CD4-positive, alpha-beta T cell treated with Interleukin-10 for 1 hour (primary cell): ENCODE data around the gene DGAT2.

ENCODE experiments used
- DNase-seq: peaks from one replicate; pipeline ENCODE4 v3.0.0-alpha.2; 2020

Gene DGAT2

DNA sequence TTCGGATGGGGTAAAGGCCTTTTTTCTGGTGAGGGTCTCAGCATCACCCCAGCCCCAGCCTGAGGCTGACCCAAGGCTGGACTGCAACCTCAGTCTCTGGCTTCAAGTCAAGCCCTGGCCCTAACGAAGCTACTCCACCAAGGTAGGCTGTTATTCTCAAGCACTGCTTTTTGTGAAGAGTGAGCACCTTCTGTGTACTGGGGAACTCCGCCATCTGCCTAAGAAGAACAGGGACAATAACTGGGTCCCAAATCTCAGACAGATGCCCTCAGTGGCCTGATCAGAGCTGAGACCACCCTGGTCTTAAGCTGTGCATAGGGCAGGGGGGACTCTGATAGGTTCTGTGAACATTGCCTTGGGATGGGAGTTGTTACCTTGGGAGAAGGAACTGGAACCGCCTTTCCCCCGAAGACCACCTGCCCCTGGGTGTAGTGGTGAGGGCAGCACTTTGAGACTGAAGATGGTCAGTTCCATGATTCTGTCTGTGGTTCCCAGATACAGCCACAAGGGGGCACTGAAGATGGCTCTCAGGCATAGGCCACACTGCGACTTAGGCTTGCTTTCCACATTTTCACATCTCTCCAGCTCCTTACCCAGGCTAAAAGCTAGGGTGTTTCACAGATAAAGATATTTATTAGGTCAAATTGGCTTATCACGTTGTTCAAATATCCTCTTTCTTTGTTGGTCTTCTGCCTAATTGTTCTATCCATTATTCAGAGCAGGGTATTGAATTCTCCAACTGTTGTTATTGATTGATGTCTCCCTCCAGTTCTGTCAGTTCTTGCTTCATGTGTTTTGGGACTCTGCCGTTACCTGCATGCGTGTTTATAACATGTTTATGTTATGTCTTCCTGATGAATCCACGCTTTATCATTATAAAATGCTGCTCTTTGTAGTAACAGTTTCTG lies 34.6 kb downstream of the DGAT2 start:
- DNase-seq = peak; percentile 77

DNA sequence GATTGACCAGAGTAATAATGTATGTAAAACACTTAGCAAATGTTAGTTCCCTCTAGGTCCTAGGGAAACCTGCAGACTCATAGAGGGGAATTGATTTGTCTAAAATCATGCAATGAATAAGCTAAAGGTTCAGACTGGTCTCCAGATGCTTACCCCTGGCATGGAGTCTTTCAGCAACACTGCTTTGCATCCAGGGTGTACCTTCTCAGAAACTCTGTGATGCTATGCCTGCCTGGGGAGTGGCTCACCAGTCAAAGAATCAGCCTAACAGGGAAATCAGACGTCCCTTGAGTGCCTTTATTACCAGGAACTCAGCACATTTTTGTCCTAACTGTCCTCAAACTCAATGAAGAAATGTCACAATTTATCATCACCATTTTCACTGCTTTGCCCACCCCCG lies 40.5 kb downstream of the DGAT2 start:
- DNase-seq = no peak

DNA sequence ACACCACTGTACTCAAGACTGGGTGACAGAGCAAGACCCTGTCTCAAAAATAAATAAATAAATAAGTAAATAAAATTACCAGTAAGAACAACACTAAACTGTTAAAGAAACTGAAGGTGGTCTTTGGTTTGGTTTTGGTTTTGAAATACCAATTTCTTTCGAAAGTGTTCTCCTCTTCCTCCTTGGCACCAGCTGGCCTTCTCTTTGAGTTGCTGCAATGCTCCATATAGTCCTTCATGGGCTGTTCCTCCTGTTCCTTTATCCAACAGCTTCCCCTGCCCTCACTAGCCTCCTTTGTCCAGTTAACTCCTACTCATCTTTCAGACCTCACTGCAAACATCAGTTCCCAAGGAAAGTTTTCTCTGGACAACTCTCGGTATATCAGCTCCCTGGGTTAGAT lies 41.4 kb downstream of the DGAT2 start:
- no peak for DNase-seq

DNA sequence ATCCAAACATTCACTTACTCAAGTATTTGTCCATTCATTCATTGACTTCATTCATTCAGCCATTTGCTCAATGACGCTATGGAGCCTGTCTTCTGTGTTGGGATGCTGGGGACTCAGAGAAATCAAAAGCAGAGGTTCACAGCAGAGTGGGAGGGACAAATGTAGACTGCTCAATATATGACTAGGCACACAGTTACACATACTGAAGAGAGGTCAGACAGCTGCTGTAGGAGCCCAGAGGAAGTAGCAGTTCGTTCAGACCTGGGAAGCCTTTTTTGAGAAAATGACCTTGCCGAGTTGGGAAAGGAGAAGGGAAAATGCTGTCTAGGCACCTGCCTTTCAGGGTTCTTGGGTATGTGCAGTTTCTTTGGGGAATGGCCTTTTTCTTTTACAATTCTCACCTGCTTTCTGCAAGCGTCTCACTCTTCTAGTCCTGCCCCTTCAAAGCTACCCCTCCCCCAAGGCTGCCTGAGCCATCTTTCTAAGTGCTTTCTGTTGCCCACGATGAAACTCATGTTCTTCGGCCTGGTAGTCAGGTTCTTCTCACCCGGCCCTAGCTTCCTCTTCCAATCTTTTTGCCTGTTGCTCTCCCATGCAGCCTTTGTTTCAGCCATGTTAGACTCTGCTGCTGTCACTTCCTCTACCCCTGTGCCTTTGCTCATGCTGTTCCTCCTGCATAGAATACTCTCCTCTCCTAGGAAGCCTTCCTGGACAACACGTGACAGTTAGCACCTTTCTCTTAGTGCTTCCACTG lies 42.2 kb downstream of the DGAT2 start:
- no peak for DNase-seq

DNA sequence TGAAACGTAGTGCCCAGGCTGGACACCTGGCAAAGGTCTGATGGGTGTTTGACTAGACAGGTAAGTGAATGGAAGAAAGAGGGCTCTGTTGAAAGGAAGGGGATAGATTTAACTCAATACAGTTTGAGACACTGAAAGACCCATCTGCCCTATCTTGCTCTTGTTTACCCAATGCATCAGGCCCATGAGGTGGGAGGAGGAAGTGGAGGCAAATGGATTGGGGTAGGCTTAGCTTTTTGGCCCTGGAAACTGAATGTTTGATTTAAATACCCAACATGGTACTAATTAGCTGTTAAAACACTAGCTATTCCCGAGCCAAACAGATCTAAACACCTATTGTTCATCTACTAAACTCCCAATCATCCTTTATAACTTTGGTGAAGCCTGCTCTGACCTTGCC lies 42.9 kb downstream of the DGAT2 start:
- no peak for DNase-seq

DNA sequence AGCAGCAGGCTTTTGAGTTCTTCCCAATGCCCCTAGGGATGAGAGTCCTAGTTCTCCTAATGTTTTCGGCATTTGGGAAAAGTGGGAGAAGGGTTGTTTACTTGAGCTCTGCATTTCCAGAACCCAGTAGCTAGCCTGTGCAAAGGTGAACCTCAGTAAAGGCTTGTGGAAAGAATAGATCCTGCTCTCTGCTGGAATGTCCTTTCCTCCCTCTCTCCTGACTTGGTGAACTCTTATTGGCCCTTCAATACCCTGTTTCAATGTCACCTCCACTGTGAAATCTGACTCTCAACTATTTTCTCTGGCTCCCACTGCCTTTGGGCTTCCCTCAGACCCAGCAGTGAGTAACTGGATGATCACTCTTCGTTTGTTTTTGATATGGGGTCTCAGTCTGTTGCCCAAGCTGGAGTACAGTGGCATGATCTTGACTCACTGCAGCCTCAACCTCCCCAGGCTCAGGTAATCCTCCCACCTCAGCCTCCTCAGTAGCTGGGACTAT lies 44.0 kb downstream of the DGAT2 start:
- DNase-seq = no peak

DNA sequence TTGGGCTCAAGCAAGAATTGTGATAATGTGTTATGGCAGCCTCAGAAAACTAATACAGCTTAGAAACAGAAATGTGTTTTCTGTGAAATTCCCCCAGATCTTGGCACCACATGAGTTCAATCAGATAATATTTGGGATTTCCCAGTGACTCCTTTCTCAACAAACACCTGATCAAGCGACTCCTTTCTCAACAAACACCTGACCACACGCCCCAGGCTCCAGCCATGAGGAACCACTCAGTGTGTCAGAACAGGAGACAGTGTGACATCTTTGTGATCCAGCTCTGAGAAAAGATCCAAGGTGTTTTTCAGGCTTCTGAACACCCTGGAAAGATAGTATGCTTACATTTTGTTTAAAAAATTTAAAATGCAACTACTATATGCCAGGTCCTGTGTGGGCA lies 44.5 kb downstream of the DGAT2 start:
- DNase-seq = peak; percentile 11

DNA sequence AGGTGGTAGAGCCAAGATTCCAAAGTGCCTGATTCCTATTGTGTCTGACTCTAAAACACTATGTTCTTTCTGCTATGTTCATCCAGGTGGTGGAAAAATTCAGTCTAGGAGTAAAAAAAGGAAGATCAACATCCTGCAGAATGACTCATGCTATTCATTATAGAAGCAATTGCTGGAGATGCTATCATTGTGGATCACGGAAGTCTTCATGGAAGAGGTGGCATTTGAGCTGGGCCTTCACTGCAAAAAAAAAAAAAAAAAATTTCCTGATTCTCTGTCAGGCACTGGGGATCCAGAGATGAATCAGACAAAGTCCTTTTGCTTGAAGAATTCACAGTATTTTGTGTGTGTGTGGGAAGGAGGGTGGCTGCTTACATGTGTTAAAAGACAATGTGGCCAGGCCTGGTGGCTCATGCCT lies 45.1 kb downstream of the DGAT2 start:
- no peak for DNase-seq

DNA sequence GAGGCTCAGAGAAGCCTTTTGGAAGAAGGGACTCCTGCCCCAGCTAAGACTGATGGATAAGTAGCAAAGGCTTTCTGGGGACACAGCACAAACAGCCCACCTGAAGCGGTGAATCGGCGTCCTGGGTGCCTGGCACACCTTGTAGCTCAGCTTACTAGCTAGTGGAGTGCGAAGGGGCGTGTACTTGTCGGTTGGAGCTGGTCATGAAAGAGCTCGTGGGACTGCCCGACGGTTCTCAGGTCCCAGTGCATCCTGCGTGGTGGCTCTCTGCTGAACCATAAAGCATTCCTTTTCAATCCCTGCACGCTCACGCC lies 45.7 kb downstream of the DGAT2 start:
- DNase-seq = no peak

DNA sequence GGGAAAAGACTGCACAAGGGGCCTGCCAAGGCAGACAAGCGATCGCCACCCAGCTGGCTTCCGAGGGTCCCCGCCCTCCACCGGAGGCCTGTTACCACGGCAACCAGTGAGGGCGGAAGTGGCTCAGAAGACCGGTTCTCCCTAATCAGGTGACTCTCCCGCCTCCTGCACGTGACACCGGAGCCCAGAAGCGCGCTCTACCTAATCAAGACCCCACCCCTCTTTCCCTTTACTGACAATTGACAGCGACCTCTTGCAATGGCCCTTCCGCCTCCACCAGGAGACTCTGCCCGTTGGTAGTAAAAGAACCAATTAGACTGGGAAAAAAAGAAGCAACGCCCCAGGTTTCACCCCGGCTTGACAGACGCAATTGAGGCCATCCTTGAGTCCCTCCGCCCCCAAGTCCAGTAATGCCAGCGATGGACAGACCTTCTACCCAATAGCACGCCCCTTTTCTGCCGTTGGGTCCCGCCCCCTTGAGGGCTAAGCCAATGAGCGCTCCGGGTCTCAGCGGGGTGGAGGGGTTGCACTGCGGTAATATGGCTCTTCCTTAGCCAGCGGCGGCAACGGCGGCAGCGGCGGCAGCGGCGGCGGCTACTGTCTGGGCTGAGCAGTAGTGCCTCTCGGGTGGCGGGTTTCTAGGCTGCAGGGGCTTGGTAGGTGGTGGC lies 46.2 kb downstream of the DGAT2 start, which contains the start of gene UVRAG:
Gene UVRAG (plus strand): TSS at position 534 of the 668 bp plus-strand sequence. CDS start 198 bp downstream, outside the sequence.
- DNase-seq = peak; percentile 99

DNA sequence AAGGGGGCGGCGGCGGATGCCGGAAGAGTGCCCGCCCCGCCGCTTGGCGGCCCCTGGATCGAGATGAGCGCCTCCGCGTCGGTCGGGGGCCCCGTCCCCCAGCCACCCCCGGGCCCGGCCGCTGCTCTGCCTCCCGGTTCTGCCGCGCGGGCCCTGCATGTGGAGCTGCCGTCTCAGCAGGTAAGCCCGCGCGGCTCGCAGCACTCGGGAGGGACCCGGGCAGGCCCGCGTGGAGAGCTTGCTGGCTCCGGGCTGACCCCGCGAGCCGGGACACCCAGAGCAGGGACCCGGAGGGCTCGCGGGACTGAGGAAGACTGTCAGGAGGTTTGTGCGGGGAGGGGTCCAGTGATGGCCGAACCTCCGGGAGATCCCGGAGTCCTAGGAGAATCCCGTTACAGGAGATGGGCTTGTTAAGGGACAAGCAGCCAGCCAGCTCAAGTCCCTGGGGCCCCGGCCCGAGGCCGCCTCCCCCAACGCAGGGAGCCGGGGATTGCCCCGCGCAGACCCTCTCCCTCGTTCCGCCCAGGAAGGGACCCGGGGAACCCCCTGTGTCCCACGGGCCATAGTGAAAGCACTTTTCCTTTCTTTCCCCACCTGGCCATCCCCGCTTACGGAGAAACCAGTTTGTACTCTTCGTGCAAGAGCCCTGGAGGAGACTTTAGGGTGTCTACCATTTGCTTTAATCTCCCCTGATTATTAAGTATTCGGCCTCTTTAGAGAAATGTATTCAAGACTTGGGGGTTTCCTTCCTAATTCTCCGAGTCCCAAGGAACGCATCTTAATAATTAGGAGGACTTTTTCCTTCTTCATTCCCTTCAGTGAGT lies 47.0 kb downstream of the DGAT2 start:
- DNase-seq = peak; percentile 61

DNA sequence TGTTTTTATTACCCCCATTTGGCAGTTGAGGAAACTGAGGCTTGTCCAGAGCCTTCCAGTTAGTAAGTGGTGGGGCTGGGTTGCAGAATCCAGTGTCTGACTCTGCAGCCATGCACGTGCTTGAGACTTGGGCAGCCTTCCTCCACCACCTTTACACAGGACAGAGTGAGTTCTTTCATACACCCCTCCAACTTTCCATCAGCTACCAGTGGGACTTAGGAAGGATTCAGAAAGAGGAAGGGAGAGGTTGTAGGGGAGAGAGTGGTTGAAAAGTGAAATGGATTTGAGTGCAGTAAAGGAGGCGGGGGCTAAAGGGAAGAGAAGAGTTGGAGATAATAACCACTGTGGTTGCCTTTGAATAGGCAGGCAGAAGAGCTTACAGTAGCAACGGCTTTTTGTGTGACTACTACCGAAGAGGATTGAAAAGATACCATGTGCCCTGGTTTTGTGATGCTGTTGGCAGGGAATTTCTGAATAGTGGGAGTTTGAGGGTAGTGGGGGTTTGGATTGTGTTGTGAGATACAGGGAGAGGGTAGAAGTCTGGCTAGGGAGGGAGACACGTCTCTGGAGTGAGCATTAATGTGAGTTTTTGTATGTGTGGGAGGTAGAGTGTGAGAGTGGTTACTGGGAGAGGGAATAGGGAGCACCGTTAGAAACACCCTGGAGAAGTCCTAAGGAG lies 48.1 kb downstream of the DGAT2 start:
- DNase-seq = peak; percentile 12

DNA sequence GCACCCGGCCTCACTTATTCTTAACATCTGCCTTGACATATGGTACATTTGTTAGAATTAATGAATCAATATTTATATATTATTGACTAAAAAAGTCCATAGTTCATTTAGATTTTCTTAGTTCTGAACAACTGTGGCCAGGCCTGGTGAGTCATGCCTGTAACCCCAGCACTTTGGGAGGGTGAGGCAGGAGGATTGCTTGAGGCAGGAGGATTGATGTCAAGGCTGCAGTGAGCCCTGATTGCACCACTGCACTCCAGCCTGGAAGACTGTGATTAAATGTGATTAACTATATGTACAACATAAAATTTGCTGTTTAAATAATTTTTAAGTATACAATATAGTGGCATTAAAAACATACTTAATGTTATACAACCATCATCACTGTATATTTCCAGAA lies 52.1 kb downstream of the DGAT2 start:
- no peak for DNase-seq

DNA sequence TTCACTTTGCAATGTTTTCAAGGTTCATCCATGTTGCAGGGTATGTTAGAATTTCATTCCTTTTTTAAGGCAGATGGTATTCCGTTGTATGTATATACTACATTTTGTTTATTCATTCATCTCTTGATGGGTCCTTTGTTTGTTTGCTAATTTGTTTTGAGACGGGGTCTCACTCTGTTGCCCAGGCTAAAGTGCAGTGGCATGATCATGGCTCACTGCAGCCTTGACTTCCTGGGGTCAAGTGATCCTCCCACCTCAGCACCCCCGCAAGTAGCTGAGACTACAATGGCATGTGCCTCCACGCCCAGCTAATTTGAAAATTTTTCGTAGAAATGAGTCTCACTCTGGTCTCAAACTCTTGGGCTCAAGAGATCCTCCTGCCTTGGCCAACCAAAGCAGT lies 52.6 kb downstream of the DGAT2 start:
- DNase-seq = no peak

DNA sequence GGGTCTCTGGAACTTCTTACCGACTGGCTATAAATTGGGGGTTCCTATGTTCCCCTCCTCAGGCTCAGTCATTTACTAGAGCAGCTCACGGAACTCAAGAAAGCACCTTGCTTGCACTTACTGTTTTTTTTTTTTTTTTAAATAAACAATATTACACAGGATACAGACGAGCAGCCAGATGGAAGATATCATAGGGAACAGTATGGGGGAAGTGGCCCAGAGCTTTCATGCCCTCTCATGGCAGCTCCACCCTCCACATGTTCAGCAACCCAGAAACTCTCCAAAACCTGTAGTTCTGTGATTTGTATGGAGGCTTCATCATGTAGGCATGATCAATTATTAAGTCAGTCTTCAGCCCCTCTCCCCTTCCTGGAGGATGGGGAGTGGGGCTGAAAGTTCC lies 54.0 kb downstream of the DGAT2 start:
- no peak for DNase-seq

DNA sequence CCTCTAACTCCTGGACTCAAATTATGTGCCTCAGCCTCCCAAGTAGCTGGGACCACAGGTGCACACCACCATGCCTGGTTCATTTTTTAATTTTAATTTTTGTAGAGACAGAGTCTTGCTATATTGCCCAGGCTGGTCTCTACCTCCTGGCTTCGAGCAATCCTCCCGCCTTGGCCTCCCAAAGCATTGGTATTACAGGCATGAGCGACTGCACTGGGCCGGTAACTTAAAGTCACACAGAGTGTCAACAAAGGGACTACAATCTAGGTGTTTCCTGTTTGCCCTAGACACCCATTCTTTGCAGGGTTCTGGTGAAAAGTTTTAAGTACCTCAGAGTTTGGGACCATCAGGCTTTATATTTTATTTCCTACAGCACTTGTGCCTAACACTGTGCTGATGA lies 54.8 kb downstream of the DGAT2 start:
- DNase-seq = no peak

DNA sequence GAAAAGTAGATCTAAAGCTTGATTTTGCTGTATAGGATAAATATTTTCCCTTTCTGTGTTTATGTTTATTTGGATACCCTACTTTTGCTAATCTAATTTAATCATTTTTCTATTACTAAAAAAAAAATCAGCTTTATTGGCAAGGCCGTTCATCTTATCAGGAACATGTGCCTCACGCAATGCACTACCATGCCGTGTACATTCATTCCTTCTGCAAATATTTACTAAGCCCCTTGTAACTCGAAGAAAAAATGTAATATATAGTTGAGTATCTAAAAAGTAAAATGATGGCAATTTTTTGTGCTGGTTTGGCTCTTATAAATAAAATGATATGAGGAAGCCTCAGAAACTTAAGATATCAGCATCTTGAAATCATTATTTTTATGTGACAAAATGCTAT lies 55.4 kb downstream of the DGAT2 start:
- DNase-seq = no peak

DNA sequence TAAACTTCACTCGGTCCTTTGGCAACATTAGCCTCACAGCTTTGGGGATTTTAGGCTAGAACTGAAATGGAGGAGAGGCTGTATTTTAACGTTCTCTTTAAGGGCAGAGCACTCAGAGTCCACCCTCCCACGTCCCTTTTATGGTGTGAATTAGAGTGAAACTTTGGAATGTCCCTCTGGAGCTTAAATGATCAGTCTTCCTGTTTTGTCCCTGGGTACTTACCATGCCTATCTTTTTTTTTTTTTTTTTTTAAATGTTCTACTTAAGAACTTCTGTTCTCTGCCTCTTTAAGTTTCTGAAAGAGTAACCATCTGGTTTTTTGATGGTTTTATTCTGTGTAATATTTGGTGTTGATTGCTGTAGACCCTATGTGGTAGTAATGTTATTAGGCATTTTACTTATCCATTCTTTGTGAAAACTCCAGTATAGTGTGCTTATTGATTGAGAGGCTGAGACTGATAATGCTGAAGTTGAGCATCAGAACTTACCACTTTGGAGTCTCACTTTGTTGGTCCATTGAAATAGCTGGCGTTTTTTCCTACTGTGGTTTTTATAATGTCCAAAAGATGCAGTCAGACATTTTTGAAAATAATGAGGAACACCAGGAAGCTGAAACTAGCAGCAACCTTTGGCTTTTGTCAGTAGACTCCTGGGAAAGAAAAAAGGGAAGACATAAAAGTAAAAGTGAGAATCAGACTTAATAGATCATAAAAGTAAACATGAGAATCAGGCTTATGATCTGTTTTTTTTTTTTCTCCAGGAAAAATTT lies 58.1 kb downstream of the DGAT2 start:
- no peak for DNase-seq

DNA sequence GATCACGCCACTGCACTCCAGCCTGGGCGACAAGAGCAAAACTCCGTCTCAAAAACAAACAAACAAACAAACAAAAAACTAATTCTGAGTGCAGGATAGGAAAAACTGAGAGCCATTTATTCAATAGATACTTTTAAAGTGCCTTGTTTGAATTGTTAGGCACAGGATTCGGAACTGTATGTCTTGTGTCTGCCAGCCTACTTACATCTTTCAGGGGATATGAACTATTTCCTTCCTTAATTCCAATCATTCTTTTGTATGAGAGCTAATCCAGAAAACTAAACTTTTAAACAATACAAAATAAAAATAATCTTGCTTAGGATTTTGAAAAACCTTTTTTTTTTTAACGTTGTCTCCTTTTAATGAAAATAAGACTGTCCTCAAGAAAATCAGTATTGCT lies 59.0 kb downstream of the DGAT2 start:
- no peak for DNase-seq

DNA sequence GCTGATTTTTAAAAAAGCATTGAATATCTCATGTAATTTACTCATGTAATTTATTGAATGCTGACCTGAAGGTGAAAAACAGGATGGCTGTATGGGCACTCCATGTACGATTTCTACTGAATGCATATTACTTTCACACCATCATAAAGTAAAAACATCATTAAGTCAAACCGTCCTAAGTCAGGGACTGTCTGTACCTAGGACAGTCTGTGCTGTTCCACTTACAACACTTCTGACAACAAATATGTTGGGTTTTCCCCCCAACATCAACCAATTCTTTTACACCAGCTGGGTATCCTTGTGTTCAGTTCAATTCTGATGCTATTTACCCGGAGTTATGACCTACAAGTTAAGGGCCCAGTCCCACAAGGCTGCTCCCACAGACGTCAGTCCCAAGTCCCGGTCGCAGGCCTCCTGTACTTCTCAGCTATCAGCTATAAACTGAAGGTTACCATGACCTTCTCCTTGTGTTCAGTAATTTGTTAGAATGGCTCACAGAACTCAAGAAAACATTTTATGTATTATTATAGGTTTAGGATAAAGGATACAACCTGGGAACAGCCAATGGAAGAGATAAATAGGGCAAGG lies 63.4 kb downstream of the DGAT2 start:
- DNase-seq = no peak

DNA sequence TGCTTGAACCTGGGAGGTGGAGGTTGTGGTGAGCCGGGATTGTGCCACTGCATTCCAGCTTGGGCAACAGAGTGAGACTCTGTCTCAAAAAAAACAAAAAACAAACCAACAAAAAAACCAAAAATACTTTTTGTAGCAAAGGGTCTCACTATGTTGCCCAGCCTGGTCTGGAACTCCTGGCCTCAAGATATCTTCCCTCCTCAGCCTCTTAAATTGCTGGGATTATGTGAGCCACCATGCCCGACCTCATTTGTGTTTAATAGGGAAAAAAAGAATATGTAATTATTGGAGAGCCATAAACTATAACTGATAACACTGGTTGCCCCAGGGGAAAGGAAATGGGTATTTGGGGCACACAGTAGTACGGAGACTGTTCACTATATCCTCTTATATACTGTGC lies 66.2 kb downstream of the DGAT2 start:
- DNase-seq = no peak
